Measurements from ENCODE around the gene USP38.
"Not testable (repeated sequence)": the region's sequence is repeated elsewhere in the genome, so short reads cannot be mapped to it uniquely, and the experiment has no call there.

Gene USP38

GRCh38 chr4:143203577-143203976 is 18.9 kb downstream of the USP38 start:
- in situ Hi-C loops (cut with MboI; ENCODE audit: low sequenced_read_pairs): no loop called here

GRCh38 chr4:143207555-143207954 is 22.8 kb downstream of the USP38 start:
- in situ Hi-C loops (cut with MboI; ENCODE audit: low sequenced_read_pairs): no loop called here

DNA sequence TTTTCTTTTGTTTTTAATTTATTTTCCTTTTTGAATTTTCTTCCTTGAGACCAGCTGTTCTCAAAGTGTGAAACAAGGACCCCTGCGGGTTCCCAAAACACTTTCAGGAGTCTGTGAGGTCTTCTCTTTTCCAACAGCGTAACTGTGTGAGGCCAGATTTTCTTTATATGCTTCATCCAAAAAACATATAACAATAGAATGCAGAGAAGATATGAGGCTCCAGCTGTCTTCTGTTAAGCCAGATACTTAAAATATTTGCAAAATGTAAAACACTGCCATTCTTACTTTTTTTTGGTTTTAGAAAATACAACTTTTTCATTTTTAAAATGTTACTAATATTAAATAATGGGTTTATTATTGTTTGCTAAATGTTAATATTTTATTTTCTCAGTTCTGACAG is 27.8 kb downstream of the USP38 start:
- in situ Hi-C loops (cut with MboI; ENCODE audit: low sequenced_read_pairs): no loop called here

DNA sequence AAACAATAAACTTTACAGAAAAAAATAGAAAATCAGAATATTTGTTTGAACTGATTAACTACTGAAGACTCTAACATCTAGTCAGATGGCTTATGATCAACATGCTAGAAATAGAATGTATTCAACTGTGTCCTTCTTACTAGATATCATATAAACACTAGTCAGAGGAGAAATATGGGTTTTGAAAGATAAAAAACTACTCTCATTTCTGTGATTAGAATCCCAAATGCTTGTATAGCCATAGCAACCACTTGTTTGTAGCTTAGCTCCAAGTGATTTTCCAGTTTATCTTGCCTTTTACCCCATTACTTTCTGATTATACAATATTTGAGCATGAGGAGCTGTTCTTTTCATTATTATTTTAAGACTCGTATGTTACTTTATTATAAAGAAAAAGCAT is 31.2 kb downstream of the USP38 start:
- in situ Hi-C loops (cut with MboI; ENCODE audit: low sequenced_read_pairs): no loop called here

DNA sequence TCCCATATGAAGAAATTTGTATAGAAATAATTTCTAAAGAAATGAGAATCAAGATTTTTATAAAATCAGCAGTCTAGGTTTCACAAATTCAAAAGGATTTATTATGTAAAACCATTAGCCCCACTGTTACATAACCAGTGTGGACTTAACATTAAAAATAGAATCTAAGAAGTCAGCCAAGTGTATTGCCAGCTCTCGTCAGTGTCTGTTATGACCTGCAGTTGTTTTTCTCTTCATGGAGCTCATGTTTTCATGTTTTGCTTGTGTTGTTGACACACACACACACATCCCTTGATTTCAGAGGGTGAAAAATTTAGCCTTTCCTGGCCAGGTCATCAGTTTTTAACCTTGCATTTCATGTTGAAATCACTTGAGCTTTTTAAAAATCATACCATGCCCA is 39.5 kb downstream of the USP38 start:
- in situ Hi-C loops (cut with MboI; ENCODE audit: low sequenced_read_pairs): no loop called here

- in situ Hi-C loops (cut with MboI; ENCODE audit: low sequenced_read_pairs): no loop called here
These were observed 40.5 kb downstream of the USP38 start for GRCh38 chr4:143225167-143225566.

- in situ Hi-C loops (cut with MboI; ENCODE audit: low sequenced_read_pairs): no loop called here
These were observed 46.0 kb downstream of the USP38 start for GRCh38 chr4:143230683-143231082.

DNA sequence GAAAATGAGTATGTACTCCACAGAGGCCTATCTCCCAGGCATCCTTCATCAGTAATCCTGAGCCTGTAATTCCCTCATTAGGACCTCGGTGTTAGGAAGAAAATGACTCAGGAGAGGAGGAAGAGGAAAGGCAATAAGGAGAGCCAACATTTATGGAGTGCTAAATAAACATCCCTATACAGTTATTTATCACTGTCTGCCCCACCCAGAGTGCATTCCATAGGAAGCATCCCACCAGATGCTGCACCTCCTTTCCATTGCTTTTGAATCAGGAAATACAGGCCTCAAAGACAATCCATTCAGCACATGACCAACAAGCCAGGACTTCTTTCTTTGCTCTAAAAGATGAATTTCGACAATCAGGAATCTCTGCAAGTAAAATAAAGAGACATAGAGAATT is 47.6 kb downstream of the USP38 start:
- in situ Hi-C loops (cut with MboI; ENCODE audit: low sequenced_read_pairs): no loop called here

- in situ Hi-C loops (cut with MboI; ENCODE audit: low sequenced_read_pairs): no loop called here
These were observed 49.4 kb downstream of the USP38 start for GRCh38 chr4:143234153-143234552.

DNA sequence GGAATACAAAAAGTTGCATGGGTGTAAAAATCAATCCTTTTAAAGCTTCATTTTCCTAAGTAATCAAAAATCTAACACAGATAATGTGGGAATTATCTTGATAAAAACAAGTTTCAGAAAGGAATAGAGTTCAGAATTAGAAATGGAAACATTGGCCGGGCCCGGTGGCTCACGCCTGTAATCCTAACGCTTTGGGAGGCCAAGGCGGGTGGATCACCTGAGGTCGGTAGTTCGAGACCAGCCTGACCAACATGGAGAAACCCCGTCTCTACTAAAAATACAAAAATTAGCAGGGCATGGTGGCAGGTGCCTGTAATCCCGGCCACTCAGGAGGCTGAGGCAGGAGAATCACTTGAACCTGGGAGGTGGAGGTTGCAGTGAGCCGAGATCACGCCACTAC is 52.5 kb downstream of the USP38 start:
- in situ Hi-C loops (cut with MboI; ENCODE audit: low sequenced_read_pairs): not testable (repeated sequence)

GRCh38 chr4:143240939-143241679 is 56.4 kb downstream of the USP38 start:
- in situ Hi-C loops (cut with MboI; ENCODE audit: low sequenced_read_pairs): no loop called here

- in situ Hi-C loops (cut with MboI; ENCODE audit: low sequenced_read_pairs): no loop called here
These were observed 57.2 kb downstream of the USP38 start for GRCh38 chr4:143241892-143242291.

DNA sequence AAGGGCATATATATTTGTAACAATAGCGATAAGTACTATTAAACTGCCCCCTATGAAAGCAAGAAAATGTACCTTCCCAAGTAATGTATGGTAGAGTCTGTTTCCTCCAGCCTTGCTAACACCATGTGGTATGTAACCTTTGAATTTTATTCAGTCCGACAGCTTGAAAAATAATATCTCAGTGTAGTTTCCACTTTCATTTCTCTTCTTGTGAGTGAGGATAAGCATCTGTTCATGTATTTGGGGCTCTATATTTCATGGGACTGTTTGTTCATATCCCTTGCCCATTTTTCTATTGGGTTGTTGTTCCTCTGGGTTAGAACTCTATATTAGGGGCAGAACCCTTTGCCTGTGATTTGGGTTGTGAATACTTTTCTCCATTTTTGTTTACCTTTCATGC is 58.3 kb downstream of the USP38 start:
- in situ Hi-C loops (cut with MboI; ENCODE audit: low sequenced_read_pairs): no loop called here

GRCh38 chr4:143246977-143247376 is 62.3 kb downstream of the USP38 start:
- in situ Hi-C loops (cut with MboI; ENCODE audit: low sequenced_read_pairs): no loop called here

GRCh38 chr4:143247866-143248265 is 63.1 kb downstream of the USP38 start:
- in situ Hi-C loops (cut with MboI; ENCODE audit: low sequenced_read_pairs): no loop called here

DNA sequence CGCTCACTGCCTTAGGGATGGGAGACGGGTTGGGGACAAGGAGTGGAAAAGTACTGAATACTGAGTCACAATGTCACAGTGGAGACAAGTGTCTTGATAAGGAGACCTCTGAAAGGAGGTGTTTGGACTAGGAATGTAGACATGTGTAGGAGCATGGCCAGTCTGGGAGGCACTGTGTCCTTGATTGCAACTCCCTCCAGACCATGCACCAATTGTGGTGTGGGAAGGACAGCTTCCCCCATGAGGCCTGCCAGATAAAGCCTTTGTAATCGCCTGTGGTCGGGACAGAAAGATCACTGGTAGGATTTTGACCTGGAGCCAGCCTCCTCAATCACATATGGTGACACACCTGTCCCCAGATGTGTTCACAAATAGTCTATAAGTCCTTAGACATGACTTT is 64.1 kb downstream of the USP38 start:
- in situ Hi-C loops (cut with MboI; ENCODE audit: low sequenced_read_pairs): no loop called here

DNA sequence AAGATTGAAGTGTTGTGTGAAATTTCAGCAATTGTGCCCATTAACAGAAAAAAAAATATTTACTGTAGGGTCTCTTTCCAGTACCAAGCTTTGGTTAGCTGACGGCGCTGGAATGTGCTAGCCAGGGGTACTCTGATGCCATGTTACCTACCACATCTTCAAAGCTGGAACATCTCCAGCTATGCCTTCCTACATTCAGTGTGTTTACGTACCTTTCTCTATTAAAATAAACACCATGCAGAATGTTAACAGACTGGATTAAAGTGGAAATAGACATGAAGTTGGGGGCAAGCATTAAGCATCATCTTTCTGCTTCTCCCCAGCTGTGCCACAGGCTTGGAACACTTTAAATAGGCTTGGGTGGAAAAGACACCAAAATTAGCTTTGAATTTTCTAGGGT is 65.9 kb downstream of the USP38 start:
- in situ Hi-C loops (cut with MboI; ENCODE audit: low sequenced_read_pairs): no loop called here

DNA sequence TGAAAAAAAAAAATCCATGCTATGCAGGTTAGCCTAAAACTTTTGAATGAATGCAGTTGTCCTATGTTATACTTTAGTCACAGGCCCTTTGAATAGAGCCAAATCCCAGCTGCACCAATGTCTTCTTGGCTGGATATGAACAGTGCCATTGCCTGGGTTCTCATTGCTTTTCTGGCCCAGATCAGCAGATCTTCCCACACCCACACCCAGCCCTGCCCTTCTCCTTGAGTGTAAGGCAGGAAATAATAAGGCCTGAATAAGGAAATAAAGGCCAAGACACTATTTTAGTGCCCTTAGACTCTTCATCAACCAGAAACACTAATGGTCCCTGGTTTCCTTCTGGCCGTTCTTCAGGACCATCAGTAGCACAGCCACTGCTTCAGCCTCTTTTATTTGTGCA is 66.6 kb downstream of the USP38 start:
- in situ Hi-C loops (cut with MboI; ENCODE audit: low sequenced_read_pairs): no loop called here

DNA sequence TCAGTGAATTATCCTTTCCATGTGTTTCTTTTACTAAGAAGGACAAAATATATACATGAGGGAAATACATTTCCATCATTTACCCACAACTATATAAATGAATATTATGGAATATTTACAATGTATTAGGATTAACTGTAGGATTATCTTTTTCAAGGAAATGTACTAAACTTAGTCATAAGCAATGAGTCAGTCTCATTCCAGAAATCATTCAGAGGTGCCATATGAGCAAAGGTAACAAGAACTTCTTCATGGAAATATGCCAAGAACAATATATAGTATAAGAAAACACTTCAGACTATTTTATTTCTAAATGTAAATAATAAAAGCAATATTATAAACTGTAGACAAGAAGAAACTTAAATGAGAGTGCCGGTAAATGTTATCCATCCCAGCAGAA is 67.1 kb downstream of the USP38 start:
- in situ Hi-C loops (cut with MboI; ENCODE audit: low sequenced_read_pairs): no loop called here

DNA sequence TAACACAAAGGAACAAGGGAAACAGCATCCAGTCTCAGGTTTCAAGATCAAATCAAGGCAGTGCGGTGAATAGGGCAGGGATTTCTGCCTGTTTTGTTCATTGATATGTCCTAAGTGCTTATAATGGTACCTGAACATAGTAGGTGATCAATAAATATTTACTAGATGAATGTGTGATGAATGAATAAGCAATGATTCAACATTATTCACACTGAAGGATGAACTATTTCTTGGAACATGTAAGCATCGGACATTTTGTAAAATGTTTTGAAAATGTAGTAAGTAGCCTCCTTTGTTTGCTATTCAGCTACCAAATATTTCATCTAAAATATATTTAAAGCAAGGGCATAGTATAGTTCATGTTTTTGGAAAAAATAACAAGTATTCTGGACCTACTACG is 67.8 kb downstream of the USP38 start:
- in situ Hi-C loops (cut with MboI; ENCODE audit: low sequenced_read_pairs): no loop called here

DNA sequence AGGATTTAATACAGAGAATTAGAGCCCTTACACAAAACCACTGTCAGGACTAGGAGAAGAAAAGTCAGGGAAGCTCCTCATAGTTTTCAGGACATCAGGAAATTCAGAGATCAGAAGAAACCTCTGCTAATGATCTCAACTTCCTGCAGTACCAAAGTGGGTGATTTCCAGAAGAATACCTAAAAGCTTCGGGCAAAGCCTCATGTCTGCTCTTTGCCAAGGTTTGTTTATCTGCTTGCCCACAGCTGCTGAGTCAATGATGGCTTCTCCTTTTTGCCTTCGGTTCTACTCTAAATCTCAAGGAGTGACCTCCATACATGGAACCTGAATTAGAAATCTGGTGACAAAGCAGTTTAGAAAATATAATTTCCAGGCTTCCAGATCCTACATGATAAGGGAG is 68.4 kb downstream of the USP38 start:
- in situ Hi-C loops (cut with MboI; ENCODE audit: low sequenced_read_pairs): no loop called here

- in situ Hi-C loops (cut with MboI; ENCODE audit: low sequenced_read_pairs): no loop called here
These were observed 69.9 kb downstream of the USP38 start for GRCh38 chr4:143254491-143255226.

GRCh38 chr4:143256456-143256855 is 71.7 kb downstream of the USP38 start:
- in situ Hi-C loops (cut with MboI; ENCODE audit: low sequenced_read_pairs): no loop called here

All from HL-60/S4 (cell line).